ENCODE data around the gene CTSA. TPM values are rescaled to one million over a fixed set of nuclear protein-coding genes. Genes with fewer than 3 reads are reported as not detected.

Gene CTSA
- total and polyA plus RNA-seq, 9 of the 15 experiments (the other 6 are each of a cell fraction or from before 2014, with no cell fraction given) = 8.8 to 61.7 (median 28.3) TPM

DNA sequence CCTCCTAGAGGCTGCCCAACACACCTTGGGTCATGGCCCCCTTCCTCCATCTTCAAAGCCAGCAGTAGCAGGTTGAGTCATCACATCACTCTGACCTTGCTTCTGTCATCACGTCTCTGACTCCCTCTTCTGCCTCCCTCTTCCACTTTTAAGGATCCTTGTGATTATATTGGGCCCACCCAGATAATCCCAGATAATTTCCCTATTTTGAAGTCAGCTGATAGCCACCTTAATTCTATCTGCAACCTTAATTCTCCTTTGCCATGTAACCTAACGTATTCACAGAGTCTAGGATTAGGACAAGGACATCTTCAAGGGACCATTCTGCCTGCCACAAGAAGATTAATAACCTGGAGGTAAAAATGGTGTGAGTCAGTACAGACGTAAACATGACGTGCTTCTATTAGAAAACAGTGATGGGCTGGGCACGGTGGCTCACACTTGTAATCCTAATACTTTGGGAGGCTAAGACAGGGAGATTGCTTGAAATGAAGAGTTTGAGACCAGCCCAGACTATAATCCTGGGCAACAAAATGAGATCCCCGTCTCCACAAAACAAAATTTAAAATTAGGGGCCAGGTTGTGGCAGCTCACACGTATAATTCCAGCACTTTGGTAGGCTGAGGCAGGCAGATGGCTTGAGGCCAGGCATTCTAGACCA is 30.4 kb upstream of the CTSA start (continued):
- TF ChIP-seq, protein P1, sequence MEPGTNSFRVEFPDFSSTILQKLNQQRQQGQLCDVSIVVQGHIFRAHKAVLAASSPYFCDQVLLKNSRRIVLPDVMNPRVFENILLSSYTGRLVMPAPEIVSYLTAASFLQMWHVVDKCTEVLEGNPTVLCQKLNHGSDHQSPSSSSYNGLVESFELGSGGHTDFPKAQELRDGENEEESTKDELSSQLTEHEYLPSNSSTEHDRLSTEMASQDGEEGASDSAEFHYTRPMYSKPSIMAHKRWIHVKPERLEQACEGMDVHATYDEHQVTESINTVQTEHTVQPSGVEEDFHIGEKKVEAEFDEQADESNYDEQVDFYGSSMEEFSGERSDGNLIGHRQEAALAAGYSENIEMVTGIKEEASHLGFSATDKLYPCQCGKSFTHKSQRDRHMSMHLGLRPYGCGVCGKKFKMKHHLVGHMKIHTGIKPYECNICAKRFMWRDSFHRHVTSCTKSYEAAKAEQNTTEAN (CRISPR knock-in tag; IDR thresholded peaks at IDR 0.05) = no peak
- TF ChIP-seq, protein P2, sequence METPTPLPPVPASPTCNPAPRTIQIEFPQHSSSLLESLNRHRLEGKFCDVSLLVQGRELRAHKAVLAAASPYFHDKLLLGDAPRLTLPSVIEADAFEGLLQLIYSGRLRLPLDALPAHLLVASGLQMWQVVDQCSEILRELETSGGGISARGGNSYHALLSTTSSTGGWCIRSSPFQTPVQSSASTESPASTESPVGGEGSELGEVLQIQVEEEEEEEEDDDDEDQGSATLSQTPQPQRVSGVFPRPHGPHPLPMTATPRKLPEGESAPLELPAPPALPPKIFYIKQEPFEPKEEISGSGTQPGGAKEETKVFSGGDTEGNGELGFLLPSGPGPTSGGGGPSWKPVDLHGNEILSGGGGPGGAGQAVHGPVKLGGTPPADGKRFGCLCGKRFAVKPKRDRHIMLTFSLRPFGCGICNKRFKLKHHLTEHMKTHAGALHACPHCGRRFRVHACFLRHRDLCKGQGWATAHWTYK (CRISPR knock-in tag; IDR thresholded peaks at IDR 0.05) = no peak
- TF ChIP-seq ARID2 (IDR thresholded peaks at IDR 0.05) (no peak), ZNF561 (CRISPR knock-in tag; conservative IDR thresholded peaks at IDR 0.05) (no peak), ZNF124 (CRISPR knock-in tag; IDR thresholded peaks at IDR 0.05) (no peak), CTBP1 (IDR thresholded peaks at IDR 0.05; ENCODE audit: borderline replicate concordance) (peak; percentile 42; the same call in 1 of the 2 replicates)
- TF ChIP-seq, protein P3, sequence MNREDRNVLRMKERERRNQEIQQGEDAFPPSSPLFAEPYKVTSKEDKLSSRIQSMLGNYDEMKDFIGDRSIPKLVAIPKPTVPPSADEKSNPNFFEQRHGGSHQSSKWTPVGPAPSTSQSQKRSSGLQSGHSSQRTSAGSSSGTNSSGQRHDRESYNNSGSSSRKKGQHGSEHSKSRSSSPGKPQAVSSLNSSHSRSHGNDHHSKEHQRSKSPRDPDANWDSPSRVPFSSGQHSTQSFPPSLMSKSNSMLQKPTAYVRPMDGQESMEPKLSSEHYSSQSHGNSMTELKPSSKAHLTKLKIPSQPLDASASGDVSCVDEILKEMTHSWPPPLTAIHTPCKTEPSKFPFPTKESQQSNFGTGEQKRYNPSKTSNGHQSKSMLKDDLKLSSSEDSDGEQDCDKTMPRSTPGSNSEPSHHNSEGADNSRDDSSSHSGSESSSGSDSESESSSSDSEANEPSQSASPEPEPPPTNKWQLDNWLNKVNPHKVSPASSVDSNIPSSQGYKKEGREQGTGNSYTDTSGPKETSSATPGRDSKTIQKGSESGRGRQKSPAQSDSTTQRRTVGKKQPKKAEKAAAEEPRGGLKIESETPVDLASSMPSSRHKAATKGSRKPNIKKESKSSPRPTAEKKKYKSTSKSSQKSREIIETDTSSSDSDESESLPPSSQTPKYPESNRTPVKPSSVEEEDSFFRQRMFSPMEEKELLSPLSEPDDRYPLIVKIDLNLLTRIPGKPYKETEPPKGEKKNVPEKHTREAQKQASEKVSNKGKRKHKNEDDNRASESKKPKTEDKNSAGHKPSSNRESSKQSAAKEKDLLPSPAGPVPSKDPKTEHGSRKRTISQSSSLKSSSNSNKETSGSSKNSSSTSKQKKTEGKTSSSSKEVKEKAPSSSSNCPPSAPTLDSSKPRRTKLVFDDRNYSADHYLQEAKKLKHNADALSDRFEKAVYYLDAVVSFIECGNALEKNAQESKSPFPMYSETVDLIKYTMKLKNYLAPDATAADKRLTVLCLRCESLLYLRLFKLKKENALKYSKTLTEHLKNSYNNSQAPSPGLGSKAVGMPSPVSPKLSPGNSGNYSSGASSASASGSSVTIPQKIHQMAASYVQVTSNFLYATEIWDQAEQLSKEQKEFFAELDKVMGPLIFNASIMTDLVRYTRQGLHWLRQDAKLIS (CRISPR knock-in tag; IDR thresholded peaks at IDR 0.05) = no peak

Data from K562 (cell line).